Measurements from ENCODE around the gene CSF2. TPM values are rescaled to one million over a fixed set of nuclear protein-coding genes. Genes with fewer than 3 reads are reported as not detected.

CSF2 gene
- total RNA-seq, 1 experiment from 2014 or later = not detected

- no TSS peak for BruUV-seq (replicated peaks)
- ChIA-PET CTCF (interaction anchor here (0.6 kb wide), 1 partner anchor 439 kb away, joined by 3 read pairs; no protein-coding TSS in a partner anchor), POLR2A (no interaction called here)
- Histone ChIP-seq H3K4me1 (no peaks in the 10 kb centered on the region), H3K9me3 (no peaks in the 10 kb centered on the region), H3K27me3 (replicated peaks; ENCODE audit: control insufficient read depth, insufficient read depth, low read length) (no peaks in the 10 kb centered on the region), H3K36me3 (ENCODE audit: control insufficient read depth, insufficient read depth, low read length) (no peaks in the 10 kb centered on the region), H3K4me3 (ENCODE audit: low read depth, low read length) (no peak overlapping the region)
- TF ChIP-seq, protein P1, sequence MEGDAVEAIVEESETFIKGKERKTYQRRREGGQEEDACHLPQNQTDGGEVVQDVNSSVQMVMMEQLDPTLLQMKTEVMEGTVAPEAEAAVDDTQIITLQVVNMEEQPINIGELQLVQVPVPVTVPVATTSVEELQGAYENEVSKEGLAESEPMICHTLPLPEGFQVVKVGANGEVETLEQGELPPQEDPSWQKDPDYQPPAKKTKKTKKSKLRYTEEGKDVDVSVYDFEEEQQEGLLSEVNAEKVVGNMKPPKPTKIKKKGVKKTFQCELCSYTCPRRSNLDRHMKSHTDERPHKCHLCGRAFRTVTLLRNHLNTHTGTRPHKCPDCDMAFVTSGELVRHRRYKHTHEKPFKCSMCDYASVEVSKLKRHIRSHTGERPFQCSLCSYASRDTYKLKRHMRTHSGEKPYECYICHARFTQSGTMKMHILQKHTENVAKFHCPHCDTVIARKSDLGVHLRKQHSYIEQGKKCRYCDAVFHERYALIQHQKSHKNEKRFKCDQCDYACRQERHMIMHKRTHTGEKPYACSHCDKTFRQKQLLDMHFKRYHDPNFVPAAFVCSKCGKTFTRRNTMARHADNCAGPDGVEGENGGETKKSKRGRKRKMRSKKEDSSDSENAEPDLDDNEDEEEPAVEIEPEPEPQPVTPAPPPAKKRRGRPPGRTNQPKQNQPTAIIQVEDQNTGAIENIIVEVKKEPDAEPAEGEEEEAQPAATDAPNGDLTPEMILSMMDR (IDR thresholded peaks at IDR 0.05; ENCODE audit: insufficient read depth in 1 of 2, low read depth in 1 of 2, low read length in 1 of 2, severe bottlenecking in 1 of 2, unreplicated experiment in 1 of 2) = no peak
- Mint-ChIP-seq H3K36me3 (ENCODE audit: insufficient read depth, unreplicated experiment) (peaks cover under 1% of the 10 kb centered on the region), H3K4me1 (ENCODE audit: low read depth, unreplicated experiment) (no peaks in the 10 kb centered on the region), H3K4me3 (ENCODE audit: unreplicated experiment) (no peak overlapping the region), H3K9me3 (ENCODE audit: unreplicated experiment) (no peaks in the 10 kb centered on the region), H3K27ac (ENCODE audit: unreplicated experiment) (no peak overlapping the region), H3K27me3 (ENCODE audit: insufficient read depth, unreplicated experiment) (peaks cover 4% of the 10 kb centered on the region)
- peak in 1 of 2 experiments; percentile 19 for DNase-seq
- intact Hi-C loops (cut with micrococcal nuclease; ENCODE audit: unreplicated experiment) = no loop called here
Measured at GRCh38 chr5:132057498-132058255, 15.9 kb upstream of the CSF2 start.

DNA sequence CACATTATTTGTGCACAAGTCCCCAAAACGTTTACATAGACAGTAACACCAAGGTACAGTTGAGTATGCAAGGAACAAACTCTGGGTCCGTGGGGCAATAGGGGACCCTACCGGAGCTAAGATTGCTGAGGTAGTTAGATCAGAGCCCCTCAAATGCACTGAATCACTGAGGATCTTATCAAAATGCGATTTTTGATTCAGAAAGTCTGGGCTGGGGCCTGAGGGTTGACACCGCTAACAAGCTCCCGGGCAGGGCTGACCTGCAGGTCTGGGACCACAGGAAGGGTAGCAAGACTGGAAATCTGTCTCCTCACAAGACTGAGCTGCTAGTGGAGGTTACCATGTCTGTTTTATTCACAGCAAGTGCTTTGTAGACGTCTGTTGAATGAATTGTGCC, 14.9 kb upstream of the CSF2 start:
- H3K4me3 ChIP-seq (ENCODE audit: low read depth, low read length) = no peak overlapping the region
- Mint-ChIP-seq H3K9me3 (ENCODE audit: unreplicated experiment) (no peaks in the 10 kb centered on the region), H3K27ac (ENCODE audit: unreplicated experiment) (no peak overlapping the region), H3K4me1 (ENCODE audit: low read depth, unreplicated experiment) (no peaks in the 10 kb centered on the region), H3K4me3 (ENCODE audit: unreplicated experiment) (no peak overlapping the region), H3K36me3 (ENCODE audit: insufficient read depth, unreplicated experiment) (no peaks in the 10 kb centered on the region), H3K27me3 (ENCODE audit: insufficient read depth, unreplicated experiment) (no peaks in the 10 kb centered on the region)
- H3K36me3 ChIP-seq (ENCODE audit: control insufficient read depth, insufficient read depth, low read length) = no peaks in the 10 kb centered on the region
- peak in 1 of 2 experiments; percentile 24 for DNase-seq
- ChIA-PET POLR2A (no interaction called here), CTCF (no interaction called here)
- H3K9me3 ChIP-seq = no peaks in the 10 kb centered on the region
- TF ChIP-seq, protein P1 (IDR thresholded peaks at IDR 0.05; ENCODE audit: insufficient read depth in 1 of 2, low read depth in 1 of 2, low read length in 1 of 2, severe bottlenecking in 1 of 2, unreplicated experiment in 1 of 2) = no peak
- intact Hi-C loops (cut with micrococcal nuclease; ENCODE audit: unreplicated experiment) = no loop called here
- no peaks in the 10 kb centered on the region for H3K27me3 ChIP-seq (replicated peaks; ENCODE audit: control insufficient read depth, insufficient read depth, low read length)
- no TSS peak for BruUV-seq (replicated peaks)
- H3K4me1 ChIP-seq = no peaks in the 10 kb centered on the region

DNA sequence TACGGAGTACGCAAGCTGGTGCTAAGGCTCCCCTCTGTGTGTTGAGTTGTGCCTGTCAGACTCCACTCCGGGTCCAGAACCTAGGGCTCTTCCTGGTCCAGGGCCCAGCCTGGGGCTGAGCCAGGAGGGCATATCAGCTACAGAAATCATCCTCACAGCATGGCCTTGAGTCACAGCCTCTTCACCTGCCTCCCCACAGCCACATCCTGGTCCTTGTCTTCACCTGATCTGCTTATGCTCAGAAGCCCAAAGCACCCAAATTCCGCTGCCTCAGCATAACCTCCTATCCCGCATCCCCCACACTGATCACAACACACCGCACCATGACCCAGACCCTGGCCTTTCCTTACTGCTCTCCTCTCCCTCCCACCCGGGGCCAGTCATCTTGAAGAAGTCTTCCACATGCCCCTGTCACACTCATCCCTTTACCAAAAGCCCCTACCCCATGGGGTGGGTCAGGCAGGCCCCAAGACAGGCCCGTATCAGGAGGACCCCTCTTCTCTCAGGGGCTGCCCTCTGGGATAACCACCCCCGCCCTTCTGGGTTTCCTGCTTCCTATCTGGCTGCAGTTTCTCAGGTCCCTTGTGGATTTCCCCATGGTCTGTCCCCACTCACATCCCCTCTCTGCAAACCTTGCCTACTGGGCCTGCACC, 14.4 kb upstream of the CSF2 start:
- Histone ChIP-seq H3K4me3 (ENCODE audit: low read depth, low read length) (no peak overlapping the region), H3K4me1 (no peaks in the 10 kb centered on the region), H3K36me3 (ENCODE audit: control insufficient read depth, insufficient read depth, low read length) (no peaks in the 10 kb centered on the region), H3K27me3 (replicated peaks; ENCODE audit: control insufficient read depth, insufficient read depth, low read length) (no peaks in the 10 kb centered on the region), H3K9me3 (no peaks in the 10 kb centered on the region)
- Mint-ChIP-seq H3K27ac (ENCODE audit: unreplicated experiment) (no peak overlapping the region), H3K27me3 (ENCODE audit: insufficient read depth, unreplicated experiment) (no peaks in the 10 kb centered on the region), H3K4me3 (ENCODE audit: unreplicated experiment) (no peak overlapping the region), H3K9me3 (ENCODE audit: unreplicated experiment) (no peaks in the 10 kb centered on the region), H3K4me1 (ENCODE audit: low read depth, unreplicated experiment) (no peaks in the 10 kb centered on the region), H3K36me3 (ENCODE audit: insufficient read depth, unreplicated experiment) (no peaks in the 10 kb centered on the region)
- TF ChIP-seq, protein P1 (IDR thresholded peaks at IDR 0.05; ENCODE audit: insufficient read depth in 1 of 2, low read depth in 1 of 2, low read length in 1 of 2, severe bottlenecking in 1 of 2, unreplicated experiment in 1 of 2) = no peak
- peak in 1 of 2 experiments; percentile 29 for DNase-seq
- CTCF ChIA-PET = no interaction called here
- intact Hi-C loops (cut with micrococcal nuclease; ENCODE audit: unreplicated experiment) = no loop called here
- POLR2A ChIA-PET = no interaction called here
- no TSS peak for BruUV-seq (replicated peaks)

Data from Caco-2 (cell line).